PC-3 (cell line): ENCODE results near the gene THADA. TPM values are rescaled to one million over a fixed set of nuclear protein-coding genes. Genes with fewer than 3 reads are reported as not detected.
A peak's percentile ranks its signal among the peaks of the same experiment; 100 is the strongest.

Experiments used
- ATAC-seq: fragments of 200-7000 bp; cut with Tn5 transposase; 2 replicates; pipeline ENCODE4 v1.9.1; 2020; ENCODE audit warnings: mild to moderate bottlenecking, moderate library complexity
- BruUV-seq: library from RNA; stranded (reverse); fragments of 400-500 nt; replicated peaks from 2 replicates; lab custom pipeline; 2021; lab: Mats Ljungman, UMichigan
- CTCF ChIA-PET: fragments of 300-600 bp; sonication (Branson Sonifier 250); formaldehyde crosslinking; loops from one replicate; lab custom pipeline; 2022; ENCODE audit warnings: antibody characterized with exemption; lab: Charles Lee
- POLR2A ChIA-PET: fragments of 300-600 bp; sonication (Branson Sonifier 250); formaldehyde crosslinking; loops from one replicate; lab custom pipeline; 2022; ENCODE audit warnings: antibody characterized with exemption; ENCODE audit not compliant: unreplicated experiment; lab: Charles Lee
- DNase-seq: peaks from one replicate; pipeline ENCODE4 v3.0.0-alpha.2; 2015
- H2AFZ ChIP-seq: fragments of 300-600 bp; sonication (generic); 2 replicates; pipeline ENCODE4 v1.6.0; 2016; ENCODE audit warnings: antibody characterized with exemption, low read length
- H3F3A ChIP-seq: fragments of 300-600 bp; sonication (generic); one replicate; pipeline ENCODE4 v1.6.0; 2017; ENCODE audit warnings: antibody characterized with exemption, low read length, control low read depth, mild to moderate bottlenecking; ENCODE audit not compliant: unreplicated experiment
- H3K27ac ChIP-seq: fragments of 300-600 bp; sonication (generic); 2 replicates; pipeline ENCODE4 v1.5.1; 2016; ENCODE audit warnings: mild to moderate bottlenecking, low read length
- H3K27me3 ChIP-seq: fragments of 300-600 bp; sonication (generic); 2 replicates; pipeline ENCODE4 v1.6.1; 2016; ENCODE audit warnings: low read length, mixed read lengths
- H3K36me3 ChIP-seq: fragments of 300-600 bp; sonication (generic); 2 replicates; pipeline ENCODE4 v1.6.1; 2016; ENCODE audit warnings: low read depth, mixed run types, low read length, mixed read lengths
- H3K4me1 ChIP-seq: fragments of 300-600 bp; sonication (generic); 2 replicates; pipeline ENCODE4 v1.5.1; 2016; ENCODE audit warnings: low read length; ENCODE audit not compliant: insufficient read depth
- H3K4me2 ChIP-seq: fragments of 300-600 bp; sonication (generic); 2 replicates; pipeline ENCODE4 v1.6.0; 2016; ENCODE audit warnings: low read length
- H3K4me3 ChIP-seq: fragments of 300-600 bp; sonication (generic); 2 replicates; pipeline ENCODE4 v1.5.1; 2016; ENCODE audit warnings: mild to moderate bottlenecking, low read length, mixed read lengths
- H3K79me2 ChIP-seq: fragments of 300-600 bp; sonication (generic); 2 replicates; pipeline ENCODE4 v1.6.1; 2017; ENCODE audit warnings: low read length, mixed read lengths
- H3K9ac ChIP-seq: fragments of 300-600 bp; sonication (generic); 2 replicates; pipeline ENCODE4 v1.6.0; 2016; ENCODE audit warnings: mild to moderate bottlenecking, low read length
- H3K9me2 ChIP-seq: fragments of 300-600 bp; sonication (generic); replicated peaks from 2 replicates; pipeline ENCODE4 v1.6.1; 2016; ENCODE audit warnings: mixed run types, low read length, mixed read lengths
- H3K9me3 ChIP-seq: fragments of 300-600 bp; sonication (generic); 2 replicates; pipeline ENCODE4 v1.6.1; 2016; ENCODE audit warnings: low read length, mixed read lengths
- H4K20me1 ChIP-seq: fragments of 300-600 bp; sonication (generic); 2 replicates; pipeline ENCODE4 v1.6.1; 2016; ENCODE audit warnings: low read length, mixed read lengths
- EZH2 ChIP-seq: fragments of 300-600 bp; sonication (generic); IDR thresholded peaks from one replicate; pipeline ENCODE4 v1.6.1; 2017; ENCODE audit warnings: antibody characterized with exemption, mild to moderate bottlenecking, low read length; ENCODE audit not compliant: unreplicated experiment
- EZH2phosphoT487 ChIP-seq: fragments of 300-600 bp; sonication (generic); IDR thresholded peaks from 2 replicates; pipeline ENCODE4 v1.6.1; 2018; ENCODE audit warnings: mild to moderate bottlenecking, antibody characterized with exemption, low read length, borderline replicate concordance
- intact Hi-C: fragments of 100-400 bp; cut with micrococcal nuclease; formaldehyde crosslinking; loops from 2 replicates; pipeline ENCODE4 v1.9.0; 2023
- total RNA-seq: library from RNA; depleted of rRNA; stranded (reverse); fragments of >200 nt; gene quantifications from 2 replicates; pipeline ENCODE4 v1.2.3, GENCODE V29; 2014
- TF ChIP-seq, protein P1 (sequence below): fragments of 300-600 bp; sonication (generic); conservative IDR thresholded peaks from 2 replicates; pipeline ENCODE4 v1.5.1; 2017; ENCODE audit warnings: antibody characterized with exemption, low read depth, mild to moderate bottlenecking, low read length

The THADA gene
- total RNA-seq, 1 experiment from 2014 or later: 33.6 TPM

DNA sequence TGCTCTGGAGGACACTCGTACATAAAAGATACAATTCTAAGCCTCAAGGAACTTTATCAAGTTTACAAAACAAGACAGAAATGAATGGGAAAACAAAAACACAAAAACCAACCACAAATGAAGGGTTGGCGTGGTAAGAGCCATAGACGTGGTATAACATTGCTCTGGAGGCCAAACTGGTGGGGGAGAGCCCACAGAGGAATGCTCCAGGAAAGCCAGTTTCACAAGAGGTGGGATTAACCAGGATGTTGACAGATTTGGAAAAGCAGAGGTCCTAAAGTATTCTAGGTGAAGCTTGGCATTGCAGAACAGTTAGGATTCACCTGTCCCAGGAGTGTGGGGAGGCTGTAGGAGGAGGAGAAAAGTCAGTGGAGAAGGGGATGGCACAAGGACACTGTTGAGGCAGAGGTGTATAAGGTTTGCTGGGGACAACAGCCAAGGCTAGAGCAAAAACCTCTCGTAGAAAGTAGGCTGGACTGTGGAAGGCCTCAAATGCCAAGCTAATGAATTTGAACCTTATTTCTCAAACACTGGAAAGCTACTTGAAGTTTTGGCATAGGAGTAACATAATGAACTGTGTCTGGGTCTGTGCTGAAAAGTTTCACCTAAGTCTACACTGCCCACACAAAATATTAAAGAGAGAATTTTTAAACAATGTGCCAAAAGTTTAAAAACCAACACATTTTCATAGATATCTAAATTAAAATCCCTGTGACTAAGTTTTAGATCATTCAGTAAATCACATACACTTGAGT is 135.1 kb downstream of the THADA start:
- no peaks in the 10 kb centered on the region for H3K9me3 ChIP-seq
- ChIA-PET POLR2A (no interaction called here), CTCF (no interaction called here)
- DNase-seq: no peak
- peaks cover 68% of the 10 kb centered on the region for H3K4me1 ChIP-seq
- no peak overlapping the region for H3K9ac ChIP-seq
- no peaks in the 10 kb centered on the region for H4K20me1 ChIP-seq
- no peak overlapping the region for H3K4me3 ChIP-seq
- H3K27ac ChIP-seq: no peak overlapping the region
- no peak for ATAC-seq
- intact Hi-C loops: no loop called here
- H3K36me3 ChIP-seq: no peaks in the 10 kb centered on the region
- TF ChIP-seq, protein P1, sequence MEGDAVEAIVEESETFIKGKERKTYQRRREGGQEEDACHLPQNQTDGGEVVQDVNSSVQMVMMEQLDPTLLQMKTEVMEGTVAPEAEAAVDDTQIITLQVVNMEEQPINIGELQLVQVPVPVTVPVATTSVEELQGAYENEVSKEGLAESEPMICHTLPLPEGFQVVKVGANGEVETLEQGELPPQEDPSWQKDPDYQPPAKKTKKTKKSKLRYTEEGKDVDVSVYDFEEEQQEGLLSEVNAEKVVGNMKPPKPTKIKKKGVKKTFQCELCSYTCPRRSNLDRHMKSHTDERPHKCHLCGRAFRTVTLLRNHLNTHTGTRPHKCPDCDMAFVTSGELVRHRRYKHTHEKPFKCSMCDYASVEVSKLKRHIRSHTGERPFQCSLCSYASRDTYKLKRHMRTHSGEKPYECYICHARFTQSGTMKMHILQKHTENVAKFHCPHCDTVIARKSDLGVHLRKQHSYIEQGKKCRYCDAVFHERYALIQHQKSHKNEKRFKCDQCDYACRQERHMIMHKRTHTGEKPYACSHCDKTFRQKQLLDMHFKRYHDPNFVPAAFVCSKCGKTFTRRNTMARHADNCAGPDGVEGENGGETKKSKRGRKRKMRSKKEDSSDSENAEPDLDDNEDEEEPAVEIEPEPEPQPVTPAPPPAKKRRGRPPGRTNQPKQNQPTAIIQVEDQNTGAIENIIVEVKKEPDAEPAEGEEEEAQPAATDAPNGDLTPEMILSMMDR: no peak
- TF ChIP-seq EZH2phosphoT487: no peak
- H3K9me2 ChIP-seq: no peaks in the 10 kb centered on the region
- H3K4me2 ChIP-seq: 0 out of 2 replicates have a peak overlapping the region, but pooled peaks have one; percentile 7
- no peak overlapping the region for H2AFZ ChIP-seq
- H3K27me3 ChIP-seq: no peaks in the 10 kb centered on the region
- no peaks in the 10 kb centered on the region for H3K79me2 ChIP-seq
- no peaks in the 10 kb centered on the region for H3F3A ChIP-seq
- BruUV-seq: no TSS peak

DNA sequence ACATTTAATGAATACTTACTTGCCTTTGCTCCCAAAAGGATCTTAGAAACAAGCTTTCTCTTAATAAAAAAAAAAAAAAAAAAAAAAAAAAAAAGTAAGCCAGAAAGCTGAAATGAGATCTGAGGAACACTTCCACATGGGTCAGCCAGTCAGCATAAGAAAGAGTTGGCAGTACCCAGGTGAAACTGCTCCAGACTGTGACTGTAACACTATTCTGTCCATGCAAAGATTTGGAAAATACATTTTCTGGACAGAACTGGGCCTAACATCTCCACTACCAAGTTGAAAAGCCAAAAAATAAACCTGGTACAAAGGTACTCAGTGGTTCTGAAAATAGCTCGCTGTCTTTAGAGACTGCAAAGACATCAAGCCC is 135.7 kb downstream of the THADA start:
- H3K4me3 ChIP-seq: no peak overlapping the region
- H2AFZ ChIP-seq: no peak overlapping the region
- H3K9ac ChIP-seq: no peak overlapping the region
- H3K9me3 ChIP-seq: no peaks in the 10 kb centered on the region
- H3K79me2 ChIP-seq: no peaks in the 10 kb centered on the region
- intact Hi-C loops: no loop called here
- ATAC-seq (no peak), DNase-seq (no peak)
- H3K36me3 ChIP-seq: no peaks in the 10 kb centered on the region
- H3K27me3 ChIP-seq: no peaks in the 10 kb centered on the region
- no peak overlapping the region for H3K4me2 ChIP-seq
- POLR2A ChIA-PET: no interaction called here
- peaks cover 72% of the 10 kb centered on the region for H3K4me1 ChIP-seq
- H3K9me2 ChIP-seq: no peaks in the 10 kb centered on the region
- H3K27ac ChIP-seq: no peak overlapping the region
- CTCF ChIA-PET: no interaction called here
- TF ChIP-seq EZH2phosphoT487 (no peak), EZH2 (no peak)
- TF ChIP-seq, protein P1: no peak
- no TSS peak for BruUV-seq
- H3F3A ChIP-seq: no peaks in the 10 kb centered on the region
- H4K20me1 ChIP-seq: no peaks in the 10 kb centered on the region

DNA sequence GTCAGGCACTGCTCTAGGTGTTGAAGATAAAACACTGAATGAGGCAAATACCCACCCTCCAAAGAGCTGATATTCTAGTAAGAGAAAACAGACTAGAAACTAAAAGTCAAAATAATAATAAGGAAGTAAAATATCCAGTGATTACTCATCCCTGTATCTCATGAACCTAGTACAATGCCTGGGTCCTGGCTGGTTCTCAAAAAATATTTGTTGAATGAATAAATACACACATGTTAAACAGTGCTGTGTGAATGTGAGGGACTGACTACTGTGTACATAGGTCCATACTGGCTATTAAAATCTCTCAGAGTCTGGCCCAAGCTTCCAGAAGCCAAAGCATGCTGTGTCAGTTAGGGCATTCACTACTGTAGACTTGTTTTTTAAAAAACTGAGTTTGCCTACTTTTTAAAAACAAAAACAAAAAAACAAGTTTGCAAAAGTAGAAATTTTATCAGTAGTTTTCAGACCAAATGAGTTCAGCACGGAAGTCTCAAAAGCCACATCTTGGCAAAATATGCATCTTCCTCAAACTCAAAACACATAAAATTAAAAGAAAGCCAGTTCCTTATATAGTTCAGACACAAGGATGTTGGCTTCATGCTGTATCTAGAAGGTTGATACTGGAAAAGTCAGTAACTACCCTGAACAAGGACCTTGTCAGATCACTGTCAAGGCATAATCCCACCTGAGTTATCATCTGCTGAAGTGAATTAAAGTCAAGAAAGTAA is 136.2 kb downstream of the THADA start:
- no peak overlapping the region for H3K4me3 ChIP-seq
- peak overlapping the region; percentile 50 for H3K27ac ChIP-seq
- no peaks in the 10 kb centered on the region for H3F3A ChIP-seq
- no TSS peak for BruUV-seq
- H2AFZ ChIP-seq: no peak overlapping the region
- peak overlapping the region; percentile 39 for H3K4me2 ChIP-seq
- no peak overlapping the region for H3K9ac ChIP-seq
- CTCF ChIA-PET: no interaction called here
- H3K79me2 ChIP-seq: no peaks in the 10 kb centered on the region
- intact Hi-C loops: no loop called here
- ATAC-seq: peak; percentile 80
- H4K20me1 ChIP-seq: no peaks in the 10 kb centered on the region
- POLR2A ChIA-PET: no interaction called here
- H3K9me2 ChIP-seq: no peaks in the 10 kb centered on the region
- peaks cover 72% of the 10 kb centered on the region for H3K4me1 ChIP-seq
- no peaks in the 10 kb centered on the region for H3K27me3 ChIP-seq
- no peak for TF ChIP-seq EZH2
- no peaks in the 10 kb centered on the region for H3K9me3 ChIP-seq
- no peaks in the 10 kb centered on the region for H3K36me3 ChIP-seq
- peak; percentile 88 for DNase-seq
